Smooth muscle cell (in vitro differentiated cells): ENCODE results near the gene MGST2. TPM values are rescaled to one million over a fixed set of nuclear protein-coding genes. Genes with fewer than 3 reads are reported as not detected.
A peak's percentile ranks its signal among the peaks of the same experiment; 100 is the strongest.

Experiments
- DNase-seq: peaks from one replicate; lab custom pipeline; 2025; ENCODE audit not compliant: unreplicated experiment; lab: John Stamatoyannopoulos, UW
- H2AFZ ChIP-seq: fragments of 200-600 bp; sonication (generic); 2 replicates; pipeline ENCODE4 v1.6.0; 2016; ENCODE audit warnings: antibody characterized with exemption, low read depth, mild to moderate bottlenecking
- H3F3A ChIP-seq: fragments of 200-600 bp; sonication (generic); 2 replicates; pipeline ENCODE4 v1.6.0; 2017; ENCODE audit warnings: antibody characterized with exemption, low read depth
- H3K27ac ChIP-seq: fragments of 200-600 bp; sonication (generic); 2 replicates; pipeline ENCODE4 v1.5.1; 2016; ENCODE audit warnings: low read depth, mild to moderate bottlenecking
- H3K27me3 ChIP-seq: fragments of 200-600 bp; sonication (generic); 2 replicates; pipeline ENCODE4 v1.6.1; 2016; ENCODE audit warnings: low read depth, mild to moderate bottlenecking
- H3K36me3 ChIP-seq: fragments of 200-600 bp; sonication (generic); 2 replicates; pipeline ENCODE4 v1.5.1; 2016; ENCODE audit warnings: low read depth
- H3K4me1 ChIP-seq: fragments of 200-600 bp; sonication (generic); 2 replicates; pipeline ENCODE4 v1.5.1; 2016; ENCODE audit warnings: low read depth
- H3K4me2 ChIP-seq: fragments of 200-600 bp; sonication (generic); 2 replicates; pipeline ENCODE4 v1.6.0; 2016; ENCODE audit warnings: mild to moderate bottlenecking
- H3K4me3 ChIP-seq: fragments of 200-600 bp; sonication (generic); 2 replicates; pipeline ENCODE4 v1.5.1; 2016; ENCODE audit warnings: mild to moderate bottlenecking
- H3K79me2 ChIP-seq: fragments of 200-600 bp; sonication (generic); 2 replicates; pipeline ENCODE4 v1.6.0; 2016; ENCODE audit warnings: low read depth, mild to moderate bottlenecking
- H3K9ac ChIP-seq: fragments of 200-600 bp; sonication (generic); 2 replicates; pipeline ENCODE4 v1.6.0; 2016; ENCODE audit warnings: low read depth
- H3K9me3 ChIP-seq: fragments of 200-600 bp; sonication (generic); replicated peaks from 2 replicates; pipeline ENCODE4 v1.5.1; 2016; ENCODE audit warnings: low read depth
- H4K20me1 ChIP-seq: fragments of 200-600 bp; sonication (generic); 2 replicates; pipeline ENCODE4 v1.6.0; 2016; ENCODE audit warnings: low read depth
- WGBS: methylation state at CpG from one replicate; pipeline ENCODE4 v1.1.7; 2016; ENCODE audit warnings: low lambda C conversion rate; 5-methylcytosine and 5-hydroxymethylcytosine counted together
- polyA plus RNA-seq: library from polyadenylated mRNA; unstranded; fragments of >200 nt; fragmentation: Nextera tagmentation; extraction: Ambion mirVana; gene quantifications from 2 replicates; pipeline ENCODE4 v1.2.1, GENCODE V29; 2016
- total RNA-seq: library from RNA; depleted of rRNA; stranded (reverse); fragments of >200 nt; gene quantifications from 2 replicates; pipeline ENCODE4 v1.2.3, GENCODE V29; 2014
- TF ChIP-seq, protein P1 (sequence below): fragments of 200-600 bp; sonication (generic); IDR thresholded peaks from 2 replicates; pipeline ENCODE4 v1.5.1; 2017; ENCODE audit warnings: borderline replicate concordance, mild to moderate bottlenecking, antibody characterized with exemption; ENCODE audit not compliant: insufficient read depth, poor library complexity, severe bottlenecking

The MGST2 gene
- total and polyA plus RNA-seq, 2 experiments from 2014 or later: 27.8 to 51.1 TPM

DNA sequence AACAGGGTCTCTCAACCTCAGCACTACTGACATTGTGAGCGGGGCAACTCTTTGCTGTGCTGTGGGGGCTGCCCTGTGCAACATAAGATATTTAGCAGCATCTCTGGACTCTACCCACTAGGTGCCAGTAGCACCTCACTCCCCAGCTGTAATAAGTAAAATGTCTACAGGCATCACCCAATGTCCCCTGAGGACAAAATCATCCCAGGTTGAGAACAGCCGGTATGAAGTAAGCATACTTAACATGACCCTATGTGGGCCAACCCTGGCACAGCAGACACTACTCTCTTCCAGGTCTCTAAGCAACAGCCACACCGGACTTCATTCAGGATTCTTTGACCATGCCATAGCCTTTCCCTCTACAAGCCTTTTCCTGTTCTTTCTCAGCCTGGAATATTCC is 10.5 kb upstream of the MGST2 start:
- TF ChIP-seq, protein P1, sequence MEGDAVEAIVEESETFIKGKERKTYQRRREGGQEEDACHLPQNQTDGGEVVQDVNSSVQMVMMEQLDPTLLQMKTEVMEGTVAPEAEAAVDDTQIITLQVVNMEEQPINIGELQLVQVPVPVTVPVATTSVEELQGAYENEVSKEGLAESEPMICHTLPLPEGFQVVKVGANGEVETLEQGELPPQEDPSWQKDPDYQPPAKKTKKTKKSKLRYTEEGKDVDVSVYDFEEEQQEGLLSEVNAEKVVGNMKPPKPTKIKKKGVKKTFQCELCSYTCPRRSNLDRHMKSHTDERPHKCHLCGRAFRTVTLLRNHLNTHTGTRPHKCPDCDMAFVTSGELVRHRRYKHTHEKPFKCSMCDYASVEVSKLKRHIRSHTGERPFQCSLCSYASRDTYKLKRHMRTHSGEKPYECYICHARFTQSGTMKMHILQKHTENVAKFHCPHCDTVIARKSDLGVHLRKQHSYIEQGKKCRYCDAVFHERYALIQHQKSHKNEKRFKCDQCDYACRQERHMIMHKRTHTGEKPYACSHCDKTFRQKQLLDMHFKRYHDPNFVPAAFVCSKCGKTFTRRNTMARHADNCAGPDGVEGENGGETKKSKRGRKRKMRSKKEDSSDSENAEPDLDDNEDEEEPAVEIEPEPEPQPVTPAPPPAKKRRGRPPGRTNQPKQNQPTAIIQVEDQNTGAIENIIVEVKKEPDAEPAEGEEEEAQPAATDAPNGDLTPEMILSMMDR: peak; percentile 46
- no peaks in the 10 kb centered on the region for H3K79me2 ChIP-seq
- H3K9ac ChIP-seq: no peak overlapping the region
- no peaks in the 10 kb centered on the region for H3K36me3 ChIP-seq
- no peak overlapping the region for H3K27ac ChIP-seq
- peaks cover 14% of the 10 kb centered on the region for H3K4me1 ChIP-seq
- WGBS: 72% methylated on average over 3 of the region's 3 CpGs
- no peaks in the 10 kb centered on the region for H4K20me1 ChIP-seq
- no peak overlapping the region for H3K4me3 ChIP-seq
- H3K4me2 ChIP-seq: no peak overlapping the region
- no peaks in the 10 kb centered on the region for H3K9me3 ChIP-seq
- DNase-seq: no peak
- no peaks in the 10 kb centered on the region for H3K27me3 ChIP-seq
- H2AFZ ChIP-seq: no peak overlapping the region
- H3F3A ChIP-seq: no peaks in the 10 kb centered on the region

GRCh38 chr4:139656614-139657486 is 8.8 kb upstream of the MGST2 start:
- H3K79me2 ChIP-seq: no peaks in the 10 kb centered on the region
- WGBS: 20% methylated on average over 13 of the region's 13 CpGs
- peak overlapping the region; percentile 74 for H3K27ac ChIP-seq
- H3F3A ChIP-seq: no peaks in the 10 kb centered on the region
- peak overlapping the region; percentile 62 for H3K4me2 ChIP-seq
- no peak for DNase-seq
- TF ChIP-seq, protein P1: peak; percentile 78
- H4K20me1 ChIP-seq: no peaks in the 10 kb centered on the region
- no peak overlapping the region for H3K9ac ChIP-seq
- no peaks in the 10 kb centered on the region for H3K36me3 ChIP-seq
- H3K4me1 ChIP-seq: peaks cover 14% of the 10 kb centered on the region
- no peaks in the 10 kb centered on the region for H3K9me3 ChIP-seq
- no peak overlapping the region for H3K4me3 ChIP-seq
- no peaks in the 10 kb centered on the region for H3K27me3 ChIP-seq
- H2AFZ ChIP-seq: peak overlapping the region; percentile 60

- no peak for DNase-seq
- peaks cover 14% of the 10 kb centered on the region for H3K4me1 ChIP-seq
- H2AFZ ChIP-seq: peak overlapping the region; percentile 60
- no peaks in the 10 kb centered on the region for H3F3A ChIP-seq
- H3K9me3 ChIP-seq: no peaks in the 10 kb centered on the region
- H3K4me2 ChIP-seq: peak overlapping the region; percentile 62
- H3K27ac ChIP-seq: peak overlapping the region; percentile 74
- no peak overlapping the region for H3K4me3 ChIP-seq
- no peaks in the 10 kb centered on the region for H3K36me3 ChIP-seq
- no peaks in the 10 kb centered on the region for H3K79me2 ChIP-seq
- 79% methylated on average over 4 of the region's 4 CpGs for WGBS
- H3K9ac ChIP-seq: peak overlapping the region; percentile 16
- TF ChIP-seq, protein P1: no peak
- H4K20me1 ChIP-seq: no peaks in the 10 kb centered on the region
- H3K27me3 ChIP-seq: no peaks in the 10 kb centered on the region
These were observed 7.4 kb upstream of the MGST2 start for GRCh38 chr4:139658185-139658584.
